Measurements from ENCODE around the gene NES. TPM values are rescaled to one million over a fixed set of nuclear protein-coding genes. Genes with fewer than 3 reads are reported as not detected.

Gene NES, protein sequence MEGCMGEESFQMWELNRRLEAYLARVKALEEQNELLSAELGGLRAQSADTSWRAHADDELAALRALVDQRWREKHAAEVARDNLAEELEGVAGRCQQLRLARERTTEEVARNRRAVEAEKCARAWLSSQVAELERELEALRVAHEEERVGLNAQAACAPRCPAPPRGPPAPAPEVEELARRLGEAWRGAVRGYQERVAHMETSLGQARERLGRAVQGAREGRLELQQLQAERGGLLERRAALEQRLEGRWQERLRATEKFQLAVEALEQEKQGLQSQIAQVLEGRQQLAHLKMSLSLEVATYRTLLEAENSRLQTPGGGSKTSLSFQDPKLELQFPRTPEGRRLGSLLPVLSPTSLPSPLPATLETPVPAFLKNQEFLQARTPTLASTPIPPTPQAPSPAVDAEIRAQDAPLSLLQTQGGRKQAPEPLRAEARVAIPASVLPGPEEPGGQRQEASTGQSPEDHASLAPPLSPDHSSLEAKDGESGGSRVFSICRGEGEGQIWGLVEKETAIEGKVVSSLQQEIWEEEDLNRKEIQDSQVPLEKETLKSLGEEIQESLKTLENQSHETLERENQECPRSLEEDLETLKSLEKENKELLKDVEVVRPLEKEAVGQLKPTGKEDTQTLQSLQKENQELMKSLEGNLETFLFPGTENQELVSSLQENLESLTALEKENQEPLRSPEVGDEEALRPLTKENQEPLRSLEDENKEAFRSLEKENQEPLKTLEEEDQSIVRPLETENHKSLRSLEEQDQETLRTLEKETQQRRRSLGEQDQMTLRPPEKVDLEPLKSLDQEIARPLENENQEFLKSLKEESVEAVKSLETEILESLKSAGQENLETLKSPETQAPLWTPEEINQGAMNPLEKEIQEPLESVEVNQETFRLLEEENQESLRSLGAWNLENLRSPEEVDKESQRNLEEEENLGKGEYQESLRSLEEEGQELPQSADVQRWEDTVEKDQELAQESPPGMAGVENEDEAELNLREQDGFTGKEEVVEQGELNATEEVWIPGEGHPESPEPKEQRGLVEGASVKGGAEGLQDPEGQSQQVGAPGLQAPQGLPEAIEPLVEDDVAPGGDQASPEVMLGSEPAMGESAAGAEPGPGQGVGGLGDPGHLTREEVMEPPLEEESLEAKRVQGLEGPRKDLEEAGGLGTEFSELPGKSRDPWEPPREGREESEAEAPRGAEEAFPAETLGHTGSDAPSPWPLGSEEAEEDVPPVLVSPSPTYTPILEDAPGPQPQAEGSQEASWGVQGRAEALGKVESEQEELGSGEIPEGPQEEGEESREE (N-terminal part only)
- total RNA-seq = 54.7 TPM

- peak; percentile 81 for DNase-seq
Measured at GRCh38 chr1:156676820-156677615, at the start of gene NES. NES (minus strand) TSS chr1:156677407; CDS start chr1:156677264, 143 bp downstream.

DNA sequence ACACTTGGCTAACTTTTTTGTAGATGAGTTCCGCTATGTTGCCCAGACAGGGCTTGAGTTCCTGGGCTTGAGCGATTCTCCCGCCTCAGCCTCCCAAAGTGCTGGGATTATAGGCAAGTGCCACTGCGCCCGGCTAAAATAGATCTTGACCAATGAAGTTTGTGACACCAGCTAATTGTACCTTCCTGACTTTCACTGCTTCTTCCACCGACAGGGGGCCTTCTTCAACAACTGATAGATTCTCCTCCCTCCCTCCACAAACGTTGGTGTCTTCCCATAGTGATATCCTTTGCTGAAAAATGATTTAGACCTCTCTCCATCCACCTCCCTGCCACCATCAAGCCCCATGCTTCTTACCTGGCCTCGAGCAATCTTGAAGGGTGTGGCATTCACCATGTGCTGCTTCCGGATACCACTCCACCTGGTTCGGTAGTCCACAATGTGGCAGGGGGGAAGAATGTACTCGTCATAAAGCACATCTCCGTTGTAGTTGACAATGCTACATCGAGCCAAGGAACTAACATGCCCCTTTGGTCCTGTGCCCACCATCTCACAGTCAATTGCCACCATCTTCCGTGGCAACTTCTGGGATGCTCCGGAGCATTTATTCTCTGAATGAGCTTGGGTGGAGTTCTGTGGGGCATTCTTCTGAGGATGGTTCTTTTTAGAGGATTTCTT lies 49.5 kb upstream of the NES start:
- DNase-seq = peak; percentile 57

DNA sequence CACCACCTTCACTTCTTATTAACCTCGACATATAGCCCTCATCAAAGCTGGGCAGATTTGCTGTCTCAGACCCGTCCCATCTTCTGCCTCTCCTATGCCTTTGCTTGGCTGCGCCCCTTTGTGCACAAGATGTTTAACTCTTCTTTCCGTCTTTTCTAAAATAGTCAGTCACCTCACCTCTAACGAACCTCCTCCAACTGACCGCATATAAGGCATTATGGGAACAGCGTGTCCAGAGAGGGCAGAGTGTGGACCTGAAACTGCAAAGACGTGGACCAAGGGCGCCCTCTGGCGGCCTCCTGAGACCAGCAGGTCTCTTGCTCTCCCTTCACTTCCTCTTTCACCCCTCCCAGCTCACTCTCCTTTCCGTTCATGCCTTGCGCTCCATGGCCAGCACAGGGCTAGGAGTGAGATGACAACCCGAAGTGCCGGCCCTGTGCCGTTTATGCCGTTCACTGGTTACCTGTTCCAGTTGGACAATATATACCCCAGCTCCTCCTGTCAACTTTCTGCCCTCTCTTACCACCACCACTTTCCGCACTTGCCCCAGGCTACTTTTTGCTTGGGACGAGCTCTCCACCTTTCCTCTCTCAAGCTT lies 48.6 kb upstream of the NES start:
- DNase-seq = peak; percentile 75

DNA sequence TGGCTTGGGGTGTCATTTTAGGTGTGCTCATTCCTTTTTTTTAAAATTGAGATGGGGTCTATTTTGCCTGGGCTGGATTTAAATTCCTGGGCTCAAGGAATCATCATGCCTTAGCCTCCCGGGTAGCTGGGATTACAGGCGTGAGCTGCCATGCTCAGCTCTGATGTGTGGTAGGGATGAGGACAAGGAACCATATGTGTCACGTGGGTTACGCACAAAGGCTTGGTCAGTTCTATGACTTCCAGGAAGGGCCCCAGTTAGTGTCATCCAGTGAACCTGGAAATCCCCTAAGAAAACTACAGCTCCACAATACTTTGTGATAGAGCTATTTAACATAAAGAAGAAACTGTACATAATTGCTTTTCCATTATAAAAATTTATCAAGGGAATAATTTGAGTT lies 44.3 kb upstream of the NES start:
- no peak for DNase-seq

- no peak for DNase-seq
Measured at GRCh38 chr1:156721131-156721530, 43.9 kb upstream of the NES start.

DNA sequence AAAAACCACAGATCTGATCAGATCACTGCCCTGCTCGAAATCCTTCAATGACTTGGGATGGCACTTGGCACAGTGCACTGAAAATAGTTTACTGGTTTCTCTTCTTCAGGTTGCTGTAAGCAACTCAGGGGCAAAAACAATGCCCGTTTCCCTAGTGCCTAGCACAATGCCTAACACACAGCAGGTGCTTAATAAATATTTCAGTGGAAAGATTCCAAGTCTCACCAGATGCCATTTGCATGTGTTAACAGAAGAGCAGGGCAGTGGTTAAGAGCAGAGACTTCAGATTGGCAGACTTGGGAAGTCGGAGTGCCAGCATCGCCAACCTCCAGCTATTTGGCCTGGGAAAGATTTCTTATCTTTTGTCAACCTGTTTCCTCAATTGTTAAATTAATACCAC lies 40.1 kb upstream of the NES start:
- DNase-seq = no peak

DNA sequence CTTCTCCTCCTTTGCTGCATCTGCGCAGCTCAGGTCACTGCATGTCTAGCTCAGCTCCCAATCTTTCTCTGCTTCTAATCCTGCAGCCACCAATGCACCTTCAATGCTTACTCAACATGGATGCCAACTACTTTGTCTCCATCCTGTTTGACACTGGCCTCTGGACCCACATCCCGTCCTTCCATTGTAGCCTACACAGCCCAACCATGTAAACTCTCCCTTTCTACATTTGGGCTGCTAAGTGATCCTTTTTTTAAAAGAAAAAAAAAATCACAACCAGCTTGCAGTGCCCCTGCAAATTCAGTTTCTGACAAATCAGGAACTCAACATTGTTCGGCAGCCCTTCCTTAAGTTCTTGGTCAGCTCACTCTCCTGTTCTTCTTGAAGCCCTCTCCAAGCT lies 37.6 kb upstream of the NES start:
- DNase-seq = no peak

DNA sequence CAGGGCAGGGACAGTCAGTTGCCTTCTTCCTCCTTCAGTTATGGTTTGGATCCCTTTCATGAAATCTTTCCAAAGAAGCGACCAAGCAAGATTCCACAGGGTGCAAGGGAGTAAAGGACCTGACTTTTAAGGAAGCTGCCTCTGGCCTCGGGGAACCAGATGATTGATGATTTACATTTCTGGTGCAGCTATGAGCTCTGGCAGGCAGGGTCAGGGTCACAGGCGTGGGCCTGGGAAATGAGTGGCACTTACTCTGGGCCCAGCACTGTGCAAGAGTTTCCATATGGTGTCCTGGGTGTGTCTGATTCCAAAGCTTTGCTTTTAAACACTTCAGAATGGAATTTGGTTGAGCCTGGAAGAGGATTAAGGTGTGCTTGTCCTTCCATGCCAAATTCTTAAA lies 35.4 kb upstream of the NES start:
- DNase-seq = no peak

DNA sequence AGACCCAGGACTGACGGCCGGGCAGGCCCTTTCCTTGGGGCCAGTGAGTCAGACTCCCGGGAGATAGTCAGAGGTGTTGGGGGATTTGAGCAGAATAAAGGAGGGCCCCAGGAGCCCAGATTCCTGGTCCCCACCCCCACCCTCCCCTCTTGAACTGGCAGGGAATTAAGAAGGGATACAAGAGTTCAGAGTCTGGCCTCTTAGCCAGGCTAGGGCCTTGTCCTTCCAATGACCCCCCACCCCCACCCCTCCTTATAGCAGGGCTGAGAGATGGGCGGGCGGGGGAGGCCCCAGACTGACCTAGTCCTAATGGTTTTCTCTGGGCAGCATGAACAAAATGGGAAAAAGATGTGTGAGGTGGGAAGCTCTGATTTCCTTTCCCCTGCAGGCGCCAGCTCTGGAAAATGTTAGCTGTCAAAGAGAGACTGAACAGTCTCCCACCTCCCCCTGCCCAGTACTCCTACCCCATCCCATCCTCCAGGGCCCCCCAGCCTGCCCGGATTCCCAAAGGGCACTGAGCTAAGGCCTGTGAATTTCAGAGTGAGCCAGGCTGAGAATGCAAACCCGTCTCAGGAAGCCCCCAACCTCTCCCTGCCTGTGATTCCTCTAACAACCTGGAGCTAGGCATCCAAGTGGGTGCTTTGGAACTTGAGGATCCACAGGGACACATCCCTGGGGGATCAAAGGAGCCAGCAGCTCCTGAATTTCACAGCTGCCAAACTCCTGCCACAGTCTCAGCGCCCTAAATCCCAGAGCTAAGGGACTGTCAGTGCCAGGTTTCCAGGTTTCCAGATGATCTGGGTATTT lies 34.0 kb upstream of the NES start:
- peak; percentile 12 for DNase-seq

DNA sequence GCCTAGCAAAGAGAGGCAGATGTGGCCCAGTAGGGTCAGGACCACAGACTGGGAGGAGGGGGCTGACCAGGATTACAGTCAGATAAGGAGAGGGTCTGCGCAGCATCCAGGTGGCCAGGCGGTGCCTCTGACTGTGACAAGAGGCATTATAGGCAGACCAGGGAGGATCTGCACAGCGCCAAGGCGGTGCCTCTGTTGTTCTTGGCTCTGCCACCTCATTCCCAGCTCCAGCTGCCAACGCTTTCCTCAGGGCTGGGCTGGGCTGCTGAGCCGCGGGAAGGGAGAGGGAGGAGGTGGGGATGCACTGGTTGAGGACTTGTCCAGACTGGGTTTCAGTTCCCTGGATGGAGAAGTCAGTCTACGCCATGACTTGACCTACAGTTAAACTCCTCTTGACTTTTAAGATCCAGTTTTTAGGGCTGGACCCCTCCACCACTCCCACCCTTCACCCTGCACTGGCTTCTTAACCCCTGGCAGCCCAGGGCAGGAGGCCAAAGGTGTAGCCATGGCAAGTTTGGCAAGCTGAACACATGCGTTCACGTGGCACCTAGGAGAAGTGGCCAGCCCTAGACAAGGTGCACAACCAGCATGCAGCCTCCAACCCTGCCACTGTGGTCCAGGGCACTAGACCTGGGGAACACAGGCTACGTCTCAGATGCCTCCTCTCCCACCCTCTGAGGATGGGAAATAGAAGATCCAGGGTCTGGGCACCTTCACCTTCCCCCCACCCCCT lies 32.7 kb upstream of the NES start:
- DNase-seq = peak; percentile 9

GRCh38 chr1:156709031-156709430 lies 31.8 kb upstream of the NES start:
- DNase-seq = no peak

DNA sequence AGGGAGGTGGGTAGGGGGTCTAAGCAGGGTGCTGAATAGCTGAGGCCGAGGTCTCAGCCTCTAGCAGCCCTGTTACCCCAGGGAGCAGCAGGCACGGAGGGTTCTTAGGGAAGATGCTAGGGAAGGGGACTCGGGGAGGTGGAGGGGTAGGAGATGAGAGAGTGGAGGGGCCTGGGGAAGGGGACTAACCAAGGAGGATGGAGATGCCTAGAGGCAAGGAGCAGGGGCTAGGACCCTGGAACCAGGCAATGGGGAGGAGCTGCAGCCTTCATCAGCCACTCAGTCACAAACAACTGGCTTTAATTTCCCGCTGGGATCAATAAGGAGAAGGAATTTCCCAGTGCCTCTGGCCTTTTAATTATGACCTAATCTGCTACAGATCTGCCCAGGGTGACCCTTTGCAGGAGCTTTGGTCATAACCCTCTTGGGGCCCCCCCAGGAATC lies 31.0 kb upstream of the NES start:
- DNase-seq = peak; percentile 76

GRCh38 chr1:156707417-156708217 lies 30.4 kb upstream of the NES start:
- peak; percentile 91 for DNase-seq

- DNase-seq = peak; percentile 84
Measured at GRCh38 chr1:156706657-156707416, 29.6 kb upstream of the NES start.

DNA sequence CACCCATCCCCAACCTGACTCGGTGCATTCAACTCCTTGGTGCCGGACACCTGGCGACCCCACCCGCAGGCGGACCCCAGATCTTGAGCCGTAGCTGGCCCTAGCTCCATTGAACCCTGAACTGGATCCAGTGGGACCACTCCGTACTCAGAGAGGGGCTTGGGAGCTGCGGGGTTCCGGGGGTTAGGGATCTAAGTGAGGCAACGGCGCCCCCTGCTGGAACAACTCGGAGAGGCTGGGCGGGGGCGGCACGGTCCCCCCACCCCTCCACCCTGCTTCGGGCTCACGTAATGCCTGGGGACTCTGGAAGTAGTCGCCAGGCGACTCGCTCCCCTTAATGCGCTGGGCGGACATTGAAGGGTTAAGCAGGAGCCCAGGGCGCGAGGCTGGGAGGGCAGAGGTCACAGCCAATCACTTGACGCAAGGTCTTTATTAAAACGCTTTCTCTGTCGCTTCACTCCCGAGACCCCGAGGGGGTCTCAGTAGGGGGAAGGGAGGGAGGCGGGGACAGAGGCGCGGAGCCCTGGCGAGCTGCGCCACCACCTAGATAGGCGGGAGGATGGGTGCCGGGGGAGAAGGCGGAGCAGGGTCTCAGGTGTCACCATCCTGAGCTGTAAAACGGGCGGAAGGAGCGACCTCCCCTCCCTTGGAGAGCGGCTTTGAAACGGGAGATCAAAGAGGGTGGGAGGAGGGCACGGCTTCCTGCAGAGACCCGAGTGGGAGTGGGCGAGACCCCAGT lies 28.9 kb upstream of the NES start:
- peak; percentile 89 for DNase-seq

- DNase-seq = peak; percentile 89
Measured at GRCh38 chr1:156705321-156705917, 28.2 kb upstream of the NES start, which contains the start of gene CRABP2. CRABP2 (minus strand) TSS chr1:156705583; CDS start chr1:156705446, 137 bp downstream.

Measured in skin of body (tissue), 2 donors.